HG03439 (cell line): ENCODE measurements around the gene PRDM10.
"Not testable (repeated sequence)": the region's sequence is repeated elsewhere in the genome, so short reads cannot be mapped to it uniquely, and the experiment has no call there.

ENCODE experiments used
- ATAC-seq: cut with Tn5 transposase; IDR thresholded peaks from one replicate; pipeline ENCODE4 v1.9.1; 2021; ENCODE audit warnings: mild to moderate bottlenecking, moderate library complexity; ENCODE audit not compliant: unreplicated experiment

Gene PRDM10

GRCh38 chr11:130020323-130020722, 17.7 kb upstream of the PRDM10 start:
- ATAC-seq: no peak

GRCh38 chr11:130015846-130016245, 13.2 kb upstream of the PRDM10 start:
- ATAC-seq: not testable (repeated sequence)

GRCh38 chr11:130008326-130008725, 5.7 kb upstream of the PRDM10 start:
- ATAC-seq: no peak

- ATAC-seq: no peak
These were observed 4.3 kb upstream of the PRDM10 start for GRCh38 chr11:130006929-130007328.

- peak; percentile 20 for ATAC-seq
These were observed 1.0 kb upstream of the PRDM10 start for GRCh38 chr11:130003717-130004001.

- peak; percentile 83 for ATAC-seq
These were observed 446 bp upstream of the PRDM10 start for GRCh38 chr11:130002846-130003716.

GRCh38 chr11:130001461-130002351, 929 bp downstream of the PRDM10 start:
- peak; percentile 30 for ATAC-seq

GRCh38 chr11:130000552-130001176, 2.0 kb downstream of the PRDM10 start:
- ATAC-seq: no peak

- no peak for ATAC-seq
These were observed 3.2 kb downstream of the PRDM10 start for GRCh38 chr11:129999407-129999806.

GRCh38 chr11:129998905-129999304, 3.7 kb downstream of the PRDM10 start:
- no peak for ATAC-seq

- ATAC-seq: no peak
These were observed 4.5 kb downstream of the PRDM10 start for GRCh38 chr11:129998107-129998506.

GRCh38 chr11:129997513-129997912, 5.1 kb downstream of the PRDM10 start:
- ATAC-seq: no peak

- ATAC-seq: no peak
These were observed 6.3 kb downstream of the PRDM10 start for GRCh38 chr11:129996113-129996870.

GRCh38 chr11:129995163-129995562, 7.5 kb downstream of the PRDM10 start:
- no peak for ATAC-seq

- ATAC-seq: peak; percentile 55
These were observed 10.3 kb downstream of the PRDM10 start for GRCh38 chr11:129992161-129992944.

- ATAC-seq: no peak
These were observed 13.4 kb downstream of the PRDM10 start for GRCh38 chr11:129989149-129989813.

GRCh38 chr11:129987950-129988349, 14.7 kb downstream of the PRDM10 start:
- ATAC-seq: no peak

GRCh38 chr11:129985823-129986222, 16.8 kb downstream of the PRDM10 start:
- ATAC-seq: no peak

- no peak for ATAC-seq
These were observed 22.5 kb downstream of the PRDM10 start for GRCh38 chr11:129980086-129980485.
